HL-60/S4 treated with phorbol 12-myristate 13-acetate at 8.2 ng/mL for 4 days and 3 days (cell line): ENCODE results near the gene CNTNAP3B.
"Not testable (repeated sequence)": the region's sequence is repeated elsewhere in the genome, so short reads cannot be mapped to it uniquely, and the experiment has no call there.

Experiments used
- in situ Hi-C: fragments of 300-500 bp; cut with MboI; formaldehyde crosslinking; loops from 2 replicates; pipeline ENCODE4 v1.15.0; 2022; ENCODE audit warnings: low sequenced_read_pairs

Gene CNTNAP3B

GRCh38 chr9:42129073-42129729 is at the start of gene CNTNAP3B:
CNTNAP3B (minus strand) TSS chr9:42129426; CDS start chr9:42129094, 332 bp downstream.
- in situ Hi-C loops: not testable (repeated sequence)

- in situ Hi-C loops: not testable (repeated sequence)
Measured at GRCh38 chr9:42160299-42160698, 31.1 kb upstream of the CNTNAP3B start.

DNA sequence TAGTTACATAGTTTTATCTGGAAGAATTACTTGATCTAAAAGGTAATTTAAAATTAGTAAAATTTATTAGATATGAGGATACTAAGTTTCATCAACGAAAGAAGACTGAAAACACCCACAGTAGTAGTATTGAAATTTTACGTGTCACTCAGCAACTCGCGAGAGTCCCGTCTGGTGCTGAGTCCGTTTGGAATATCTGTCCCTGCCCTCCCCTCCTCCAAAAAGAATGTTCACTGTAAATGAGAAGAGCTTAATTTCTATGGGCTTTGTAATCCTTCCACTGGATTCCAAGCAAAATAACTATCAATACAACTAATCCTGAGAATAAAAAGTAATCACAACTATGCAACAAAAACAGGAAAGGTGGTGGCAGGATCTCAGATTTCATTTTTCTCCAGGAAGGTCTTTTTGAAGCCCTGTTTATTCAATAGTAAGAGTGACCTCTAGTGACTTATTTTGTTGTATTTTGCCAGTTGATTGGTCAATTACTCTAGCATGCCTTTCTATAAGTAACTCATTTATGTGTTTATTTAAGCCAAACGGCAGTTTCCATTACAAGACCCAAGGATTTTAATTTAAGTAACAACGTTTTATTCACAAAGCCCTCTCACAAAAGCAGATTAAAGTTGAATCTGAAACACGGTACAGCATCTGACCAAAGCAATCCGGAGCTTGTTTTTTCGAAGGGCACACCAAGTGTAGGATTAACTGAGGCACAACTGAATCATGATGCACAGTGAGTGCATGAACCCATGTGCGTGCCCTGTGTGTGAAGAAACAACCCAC is 2.0 kb downstream of the CNTNAP3B start:
- in situ Hi-C loops: not testable (repeated sequence)

GRCh38 chr9:42121007-42121406 is 8.2 kb downstream of the CNTNAP3B start:
- in situ Hi-C loops: not testable (repeated sequence)

- in situ Hi-C loops: not testable (repeated sequence)
Measured at GRCh38 chr9:42095929-42096328, 33.3 kb downstream of the CNTNAP3B start.

DNA sequence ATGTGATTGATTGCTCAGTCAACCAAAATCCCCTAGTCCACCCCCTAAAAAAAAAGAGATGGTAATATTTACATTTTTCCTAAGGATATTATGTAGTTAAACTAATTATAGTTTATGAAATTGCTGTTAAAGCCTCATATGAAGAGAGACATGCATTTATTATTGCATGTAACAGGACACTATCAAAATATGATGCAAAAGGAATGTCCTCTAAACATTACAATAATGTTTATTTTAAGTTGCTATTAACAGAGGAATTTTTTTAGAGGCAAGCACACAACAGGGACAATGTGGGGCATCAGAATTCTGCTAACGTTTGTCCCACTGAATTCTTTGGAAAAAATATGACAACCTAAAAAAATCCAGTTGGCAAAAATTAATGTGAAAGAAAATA is 44.7 kb downstream of the CNTNAP3B start:
- in situ Hi-C loops: not testable (repeated sequence)

- in situ Hi-C loops: not testable (repeated sequence)
Measured at GRCh38 chr9:42083877-42084558, 45.2 kb downstream of the CNTNAP3B start.

DNA sequence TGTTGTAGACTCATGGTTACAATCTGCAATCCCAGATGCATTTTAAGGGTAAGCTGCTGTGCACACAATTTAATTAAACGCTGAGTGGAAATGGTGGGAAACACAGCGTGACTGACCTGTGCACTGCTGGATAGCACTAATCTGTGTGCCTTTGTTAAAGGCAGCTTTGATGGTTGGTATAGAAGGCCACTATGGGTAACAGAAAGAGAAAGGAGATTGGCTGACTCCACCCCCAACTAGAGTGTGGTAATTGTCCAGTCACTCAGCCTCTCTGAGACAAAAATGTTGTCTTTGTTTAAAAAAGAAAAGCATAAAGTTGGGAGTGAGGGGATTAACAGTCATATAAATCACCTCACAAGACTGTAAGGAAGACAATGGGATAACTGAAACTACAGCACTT is 48.9 kb downstream of the CNTNAP3B start:
- in situ Hi-C loops: not testable (repeated sequence)

DNA sequence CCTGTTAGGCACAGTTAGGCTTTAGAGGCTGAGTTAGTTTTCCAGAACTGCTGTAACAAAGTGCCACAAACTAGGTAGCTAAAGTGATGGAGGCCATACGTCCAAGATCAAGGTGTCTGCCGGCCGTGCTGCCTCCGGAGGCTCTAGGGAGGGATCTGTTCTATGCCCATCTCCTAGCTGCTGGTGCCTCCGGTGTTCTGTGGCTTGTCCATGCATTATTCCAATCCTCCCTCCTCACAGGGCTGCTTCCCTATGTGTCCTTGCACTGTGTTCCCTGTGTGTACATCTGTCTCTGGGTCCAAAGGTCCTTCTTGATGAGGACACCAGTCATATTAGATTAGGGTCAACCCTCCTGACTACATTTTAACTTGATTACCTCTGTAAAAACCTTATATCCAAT is 54.4 kb downstream of the CNTNAP3B start:
- in situ Hi-C loops: not testable (repeated sequence)

- in situ Hi-C loops: not testable (repeated sequence)
Measured at GRCh38 chr9:42071026-42071425, 58.2 kb downstream of the CNTNAP3B start.

DNA sequence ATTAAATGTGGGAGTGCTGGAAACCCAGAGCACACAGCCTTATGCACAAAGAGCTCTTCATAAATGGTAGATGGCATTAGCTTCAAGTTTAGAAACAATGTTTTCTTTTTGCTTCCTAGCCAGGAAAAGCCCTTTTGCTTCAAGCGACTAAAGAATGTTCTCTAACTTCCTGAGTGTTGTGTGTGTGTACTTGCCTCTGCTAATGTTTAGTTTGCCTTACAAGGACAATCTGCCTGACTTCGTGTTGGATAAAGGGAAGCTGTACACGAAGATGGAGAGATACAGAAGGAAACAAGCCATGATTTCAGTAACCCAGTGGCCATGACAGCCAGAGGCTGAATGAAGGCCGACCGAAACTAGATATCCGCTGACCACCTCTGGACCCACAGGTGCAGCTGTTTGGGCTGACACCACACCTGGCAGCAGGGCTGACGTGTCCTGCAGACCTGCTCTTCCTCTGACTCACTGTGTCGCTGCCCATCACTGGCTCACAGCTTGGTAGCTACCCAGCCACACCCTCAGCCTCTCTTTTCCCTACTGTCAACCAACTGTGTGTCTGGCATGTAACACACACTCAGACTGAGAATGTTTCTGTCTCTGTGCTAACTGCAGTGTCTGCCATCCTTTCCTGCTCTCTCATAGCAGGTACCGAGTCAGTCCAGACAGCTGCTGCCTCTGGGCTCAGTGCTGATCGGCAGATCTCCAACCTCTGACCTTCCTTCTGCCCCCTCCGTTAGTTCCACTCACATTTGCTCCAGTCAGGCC is 59.0 kb downstream of the CNTNAP3B start:
- in situ Hi-C loops: not testable (repeated sequence)

GRCh38 chr9:42053874-42054273 is 75.4 kb downstream of the CNTNAP3B start:
- in situ Hi-C loops: not testable (repeated sequence)

DNA sequence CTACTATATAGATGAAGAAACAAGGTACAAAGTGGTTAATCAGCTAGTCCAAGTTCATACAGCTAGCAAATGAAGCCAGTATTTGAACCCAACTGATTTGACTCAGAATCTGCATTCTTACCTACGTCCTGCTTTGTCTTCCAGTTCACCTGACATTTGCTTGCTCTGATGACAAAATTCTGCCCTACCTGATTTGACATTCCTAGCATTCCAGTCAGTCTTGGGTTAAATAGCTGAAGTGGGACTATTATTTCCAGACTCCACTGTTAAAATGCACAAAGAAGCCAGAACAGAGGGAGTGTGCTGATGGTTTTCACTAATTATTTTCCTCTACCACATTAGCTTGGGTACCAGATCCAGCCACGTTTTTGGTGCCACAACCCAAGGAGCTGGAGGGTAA is 78.5 kb downstream of the CNTNAP3B start:
- in situ Hi-C loops: not testable (repeated sequence)

- in situ Hi-C loops: not testable (repeated sequence)
Measured at GRCh38 chr9:42044422-42045010, 84.7 kb downstream of the CNTNAP3B start.

DNA sequence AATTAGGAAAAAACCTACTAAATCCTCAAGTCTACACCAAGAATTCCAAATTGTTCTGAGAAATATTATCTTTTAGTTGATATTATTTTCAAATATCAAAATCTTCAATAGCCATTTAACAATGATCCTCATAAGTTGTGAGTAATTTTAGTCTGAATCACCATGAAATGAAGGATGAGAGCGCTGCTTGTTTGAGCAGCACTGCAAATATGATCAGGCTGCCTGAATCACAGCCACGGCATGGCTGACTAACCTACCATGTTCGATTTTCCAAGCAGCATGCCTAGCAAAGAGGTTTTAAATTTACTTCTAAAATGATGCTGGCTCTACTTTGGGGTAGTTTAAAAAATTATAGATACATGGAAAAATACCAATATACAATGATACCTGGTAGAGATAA is 95.7 kb downstream of the CNTNAP3B start:
- in situ Hi-C loops: not testable (repeated sequence)

DNA sequence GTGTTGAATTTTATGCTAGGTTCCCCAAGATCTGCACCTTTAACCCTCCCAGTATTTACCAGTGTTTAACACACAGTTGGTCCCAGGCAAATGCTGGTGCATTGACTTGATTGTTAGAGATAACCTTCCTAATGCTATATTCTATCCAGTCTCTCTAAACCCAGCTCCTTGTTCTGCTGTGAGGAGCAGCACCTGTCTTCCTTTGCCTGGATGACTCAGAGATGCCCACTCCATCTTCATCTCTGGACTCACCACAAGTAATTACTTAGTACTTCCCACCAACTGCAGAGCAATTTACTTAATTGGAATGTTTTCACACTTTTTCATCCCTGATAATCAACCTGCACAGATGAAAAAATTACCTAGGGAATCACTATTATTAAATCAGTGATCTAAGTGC is 108.6 kb downstream of the CNTNAP3B start:
- in situ Hi-C loops: not testable (repeated sequence)

DNA sequence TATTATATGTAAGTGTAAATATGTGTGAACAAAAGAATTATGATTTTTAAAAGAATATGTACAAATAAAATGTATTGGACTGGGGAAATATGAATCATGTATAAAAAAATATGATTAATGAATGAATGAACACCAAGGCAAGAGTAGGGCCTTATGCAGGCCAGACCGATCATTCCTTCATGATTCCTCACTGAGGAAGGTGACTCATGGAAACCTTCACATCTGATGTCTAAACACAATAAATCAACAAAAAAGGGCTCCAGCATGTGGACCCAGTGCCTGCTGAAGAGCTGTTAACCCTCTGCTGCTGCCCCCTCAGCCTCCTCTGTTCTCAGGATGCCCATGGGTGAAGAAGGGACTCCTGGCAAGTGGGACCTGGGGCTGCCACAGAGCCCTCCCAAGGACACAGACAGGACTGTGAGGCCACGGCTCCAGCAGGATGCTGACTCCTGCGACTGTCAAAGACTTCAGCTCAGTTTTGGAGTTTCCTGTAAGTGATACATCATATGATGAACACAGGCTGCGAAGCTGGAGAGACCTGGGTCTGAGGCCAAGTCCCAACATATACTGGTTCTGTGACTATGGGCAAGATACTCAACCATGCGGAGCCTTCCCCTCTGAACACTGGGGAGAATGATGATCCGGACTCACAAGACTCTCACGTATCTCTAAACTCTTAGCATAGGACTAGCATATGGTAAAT is 110.9 kb downstream of the CNTNAP3B start:
- in situ Hi-C loops: not testable (repeated sequence)

- in situ Hi-C loops: not testable (repeated sequence)
Measured at GRCh38 chr9:42014317-42014716, 114.9 kb downstream of the CNTNAP3B start.

- in situ Hi-C loops: not testable (repeated sequence)
Measured at GRCh38 chr9:41991607-41992006, 137.6 kb downstream of the CNTNAP3B start.

- in situ Hi-C loops: not testable (repeated sequence)
Measured at GRCh38 chr9:41980271-41980670, 149.0 kb downstream of the CNTNAP3B start.
